Measurements from ENCODE around the gene ZNF689.

ZNF689 gene

DNA sequence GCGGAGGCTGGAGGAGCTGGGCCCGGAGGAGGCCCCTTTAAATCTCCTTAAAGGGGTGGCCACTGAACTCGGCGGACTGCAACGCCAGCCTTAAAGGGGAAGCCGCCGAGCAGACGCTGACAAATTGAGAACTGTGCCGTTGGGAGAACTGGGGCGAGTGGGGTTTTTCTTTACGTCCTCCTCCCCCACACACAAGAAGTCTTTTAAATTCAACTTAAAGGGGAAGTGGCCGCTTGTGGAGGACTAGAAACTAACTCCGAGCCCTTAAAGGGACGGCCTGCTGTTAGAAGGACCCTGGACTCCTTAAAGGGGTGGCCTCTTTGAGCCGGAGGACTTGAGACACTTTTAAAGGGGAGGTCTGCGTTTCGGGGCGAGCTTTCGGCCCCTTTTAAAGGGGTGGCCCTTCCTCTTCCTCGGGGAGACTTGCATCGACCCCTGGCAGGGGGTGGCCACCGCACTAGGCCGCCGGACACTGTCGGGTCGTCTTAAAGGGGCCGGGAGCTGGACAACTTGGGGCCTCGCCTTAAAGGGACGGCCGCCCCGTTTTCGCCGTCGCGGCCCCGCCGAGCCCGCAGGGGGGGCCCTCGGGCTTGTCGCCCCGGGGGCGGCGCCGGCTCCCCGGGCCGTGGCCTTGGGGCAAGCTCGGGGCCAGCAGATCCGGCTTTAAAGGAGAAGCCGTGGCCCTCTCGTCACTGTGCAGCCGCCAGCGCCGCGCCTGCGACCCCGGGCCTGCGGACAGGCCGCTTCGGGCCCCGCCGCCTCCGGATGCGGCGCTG lies 48.7 kb upstream of the ZNF689 start (continued):
- TF ChIP-seq, protein P1, sequence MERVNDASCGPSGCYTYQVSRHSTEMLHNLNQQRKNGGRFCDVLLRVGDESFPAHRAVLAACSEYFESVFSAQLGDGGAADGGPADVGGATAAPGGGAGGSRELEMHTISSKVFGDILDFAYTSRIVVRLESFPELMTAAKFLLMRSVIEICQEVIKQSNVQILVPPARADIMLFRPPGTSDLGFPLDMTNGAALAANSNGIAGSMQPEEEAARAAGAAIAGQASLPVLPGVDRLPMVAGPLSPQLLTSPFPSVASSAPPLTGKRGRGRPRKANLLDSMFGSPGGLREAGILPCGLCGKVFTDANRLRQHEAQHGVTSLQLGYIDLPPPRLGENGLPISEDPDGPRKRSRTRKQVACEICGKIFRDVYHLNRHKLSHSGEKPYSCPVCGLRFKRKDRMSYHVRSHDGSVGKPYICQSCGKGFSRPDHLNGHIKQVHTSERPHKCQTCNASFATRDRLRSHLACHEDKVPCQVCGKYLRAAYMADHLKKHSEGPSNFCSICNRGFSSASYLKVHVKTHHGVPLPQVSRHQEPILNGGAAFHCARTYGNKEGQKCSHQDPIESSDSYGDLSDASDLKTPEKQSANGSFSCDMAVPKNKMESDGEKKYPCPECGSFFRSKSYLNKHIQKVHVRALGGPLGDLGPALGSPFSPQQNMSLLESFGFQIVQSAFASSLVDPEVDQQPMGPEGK (tag by site-specific recombination; IDR thresholded peaks at IDR 0.05) = peak; percentile 52
- no peak for TF ChIP-seq ZNF585B (tag by site-specific recombination; IDR thresholded peaks at IDR 0.05)
- TF ChIP-seq ZNF391 (tag by site-specific recombination; IDR thresholded peaks at IDR 0.05; ENCODE audit: borderline replicate concordance, low read depth) = peak; percentile 65; the same call in 1 of the 2 replicates
- peak; percentile 100 for TF ChIP-seq ZFP69B (tag by site-specific recombination; IDR thresholded peaks at IDR 0.05)
- TF ChIP-seq FEZF1 (tag by site-specific recombination; IDR thresholded peaks at IDR 0.05) = 0 out of 2 replicates have a peak, but pooled peaks have one; percentile 5
- TF ChIP-seq, protein P2, sequence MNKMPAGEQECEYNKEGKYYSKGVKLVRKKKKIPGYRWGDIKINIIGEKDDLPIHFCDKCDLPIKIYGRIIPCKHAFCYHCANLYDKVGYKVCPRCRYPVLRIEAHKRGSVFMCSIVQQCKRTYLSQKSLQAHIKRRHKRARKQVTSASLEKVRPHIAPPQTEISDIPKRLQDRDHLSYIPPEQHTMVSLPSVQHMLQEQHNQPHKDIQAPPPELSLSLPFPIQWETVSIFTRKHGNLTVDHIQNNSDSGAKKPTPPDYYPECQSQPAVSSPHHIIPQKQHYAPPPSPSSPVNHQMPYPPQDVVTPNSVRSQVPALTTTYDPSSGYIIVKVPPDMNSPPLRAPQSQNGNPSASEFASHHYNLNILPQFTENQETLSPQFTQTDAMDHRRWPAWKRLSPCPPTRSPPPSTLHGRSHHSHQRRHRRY (tag by site-specific recombination; IDR thresholded peaks at IDR 0.05) = no peak
- TF ChIP-seq, protein P3, sequence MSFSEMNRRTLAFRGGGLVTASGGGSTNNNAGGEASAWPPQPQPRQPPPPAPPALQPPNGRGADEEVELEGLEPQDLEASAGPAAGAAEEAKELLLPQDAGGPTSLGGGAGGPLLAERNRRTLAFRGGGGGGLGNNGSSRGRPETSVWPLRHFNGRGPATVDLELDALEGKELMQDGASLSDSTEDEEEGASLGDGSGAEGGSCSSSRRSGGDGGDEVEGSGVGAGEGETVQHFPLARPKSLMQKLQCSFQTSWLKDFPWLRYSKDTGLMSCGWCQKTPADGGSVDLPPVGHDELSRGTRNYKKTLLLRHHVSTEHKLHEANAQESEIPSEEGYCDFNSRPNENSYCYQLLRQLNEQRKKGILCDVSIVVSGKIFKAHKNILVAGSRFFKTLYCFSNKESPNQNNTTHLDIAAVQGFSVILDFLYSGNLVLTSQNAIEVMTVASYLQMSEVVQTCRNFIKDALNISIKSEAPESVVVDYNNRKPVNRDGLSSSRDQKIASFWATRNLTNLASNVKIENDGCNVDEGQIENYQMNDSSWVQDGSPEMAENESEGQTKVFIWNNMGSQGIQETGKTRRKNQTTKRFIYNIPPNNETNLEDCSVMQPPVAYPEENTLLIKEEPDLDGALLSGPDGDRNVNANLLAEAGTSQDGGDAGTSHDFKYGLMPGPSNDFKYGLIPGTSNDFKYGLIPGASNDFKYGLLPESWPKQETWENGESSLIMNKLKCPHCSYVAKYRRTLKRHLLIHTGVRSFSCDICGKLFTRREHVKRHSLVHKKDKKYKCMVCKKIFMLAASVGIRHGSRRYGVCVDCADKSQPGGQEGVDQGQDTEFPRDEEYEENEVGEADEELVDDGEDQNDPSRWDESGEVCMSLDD (tag by site-specific recombination; IDR thresholded peaks at IDR 0.05) = peak; percentile 60; the same call in 1 of the 2 replicates
- TF ChIP-seq, protein P4, sequence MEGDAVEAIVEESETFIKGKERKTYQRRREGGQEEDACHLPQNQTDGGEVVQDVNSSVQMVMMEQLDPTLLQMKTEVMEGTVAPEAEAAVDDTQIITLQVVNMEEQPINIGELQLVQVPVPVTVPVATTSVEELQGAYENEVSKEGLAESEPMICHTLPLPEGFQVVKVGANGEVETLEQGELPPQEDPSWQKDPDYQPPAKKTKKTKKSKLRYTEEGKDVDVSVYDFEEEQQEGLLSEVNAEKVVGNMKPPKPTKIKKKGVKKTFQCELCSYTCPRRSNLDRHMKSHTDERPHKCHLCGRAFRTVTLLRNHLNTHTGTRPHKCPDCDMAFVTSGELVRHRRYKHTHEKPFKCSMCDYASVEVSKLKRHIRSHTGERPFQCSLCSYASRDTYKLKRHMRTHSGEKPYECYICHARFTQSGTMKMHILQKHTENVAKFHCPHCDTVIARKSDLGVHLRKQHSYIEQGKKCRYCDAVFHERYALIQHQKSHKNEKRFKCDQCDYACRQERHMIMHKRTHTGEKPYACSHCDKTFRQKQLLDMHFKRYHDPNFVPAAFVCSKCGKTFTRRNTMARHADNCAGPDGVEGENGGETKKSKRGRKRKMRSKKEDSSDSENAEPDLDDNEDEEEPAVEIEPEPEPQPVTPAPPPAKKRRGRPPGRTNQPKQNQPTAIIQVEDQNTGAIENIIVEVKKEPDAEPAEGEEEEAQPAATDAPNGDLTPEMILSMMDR (tag by site-specific recombination; IDR thresholded peaks at IDR 0.05) = 0 out of 2 replicates have a peak, but pooled peaks have one; percentile 36
- no peak for TF ChIP-seq ZNF157 (tag by site-specific recombination; IDR thresholded peaks at IDR 0.05)
- TF ChIP-seq ZNF133 (tag by site-specific recombination; IDR thresholded peaks at IDR 0.05) = no peak
- no peak for TF ChIP-seq ZNF2 (tag by site-specific recombination; IDR thresholded peaks at IDR 0.05)
- no peak for TF ChIP-seq ZNF600 (tag by site-specific recombination; IDR thresholded peaks at IDR 0.05)
- 0 out of 2 replicates have a peak, but pooled peaks have one; percentile 7 for TF ChIP-seq ZNF596 (tag by site-specific recombination; IDR thresholded peaks at IDR 0.05)
- no peak for TF ChIP-seq ZNF521 (tag by site-specific recombination; IDR thresholded peaks at IDR 0.05)
- peak; percentile 55; the same call in 1 of the 2 replicates for TF ChIP-seq KLF10 (tag by site-specific recombination; IDR thresholded peaks at IDR 0.05)
- no peak for TF ChIP-seq ZNF558 (tag by site-specific recombination; IDR thresholded peaks at IDR 0.05)
- TF ChIP-seq ZNF274 (IDR thresholded peaks at IDR 0.05; ENCODE audit: low read length) = no peak
- no peak for TF ChIP-seq ZNF274 (tag by site-specific recombination; IDR thresholded peaks at IDR 0.05; ENCODE audit: borderline replicate concordance)
- no peak for TF ChIP-seq ZNF19 (tag by site-specific recombination; IDR thresholded peaks at IDR 0.05; ENCODE audit: low read depth)
- peak; percentile 54; the same call in 1 of the 2 replicates for TF ChIP-seq TCF7L2 (IDR thresholded peaks at IDR 0.05; ENCODE audit: borderline replicate concordance, low read depth, low read length)
- TF ChIP-seq ZNF621 (tag by site-specific recombination; IDR thresholded peaks at IDR 0.05) = no peak
- TF ChIP-seq, protein P5, sequence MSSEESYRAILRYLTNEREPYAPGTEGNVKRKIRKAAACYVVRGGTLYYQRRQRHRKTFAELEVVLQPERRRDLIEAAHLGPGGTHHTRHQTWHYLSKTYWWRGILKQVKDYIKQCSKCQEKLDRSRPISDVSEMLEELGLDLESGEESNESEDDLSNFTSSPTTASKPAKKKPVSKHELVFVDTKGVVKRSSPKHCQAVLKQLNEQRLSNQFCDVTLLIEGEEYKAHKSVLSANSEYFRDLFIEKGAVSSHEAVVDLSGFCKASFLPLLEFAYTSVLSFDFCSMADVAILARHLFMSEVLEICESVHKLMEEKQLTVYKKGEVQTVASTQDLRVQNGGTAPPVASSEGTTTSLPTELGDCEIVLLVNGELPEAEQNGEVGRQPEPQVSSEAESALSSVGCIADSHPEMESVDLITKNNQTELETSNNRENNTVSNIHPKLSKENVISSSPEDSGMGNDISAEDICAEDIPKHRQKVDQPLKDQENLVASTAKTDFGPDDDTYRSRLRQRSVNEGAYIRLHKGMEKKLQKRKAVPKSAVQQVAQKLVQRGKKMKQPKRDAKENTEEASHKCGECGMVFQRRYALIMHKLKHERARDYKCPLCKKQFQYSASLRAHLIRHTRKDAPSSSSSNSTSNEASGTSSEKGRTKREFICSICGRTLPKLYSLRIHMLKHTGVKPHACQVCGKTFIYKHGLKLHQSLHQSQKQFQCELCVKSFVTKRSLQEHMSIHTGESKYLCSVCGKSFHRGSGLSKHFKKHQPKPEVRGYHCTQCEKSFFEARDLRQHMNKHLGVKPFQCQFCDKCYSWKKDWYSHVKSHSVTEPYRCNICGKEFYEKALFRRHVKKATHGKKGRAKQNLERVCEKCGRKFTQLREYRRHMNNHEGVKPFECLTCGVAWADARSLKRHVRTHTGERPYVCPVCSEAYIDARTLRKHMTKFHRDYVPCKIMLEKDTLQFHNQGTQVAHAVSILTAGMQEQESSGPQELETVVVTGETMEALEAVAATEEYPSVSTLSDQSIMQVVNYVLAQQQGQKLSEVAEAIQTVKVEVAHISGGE (tag by site-specific recombination; conservative IDR thresholded peaks at IDR 0.05; ENCODE audit: low read depth) = peak; percentile 40; the same call in 1 of the 2 replicates
- TF ChIP-seq ZNF664 (tag by site-specific recombination; IDR thresholded peaks at IDR 0.05) = no peak
- TF ChIP-seq, protein P6, sequence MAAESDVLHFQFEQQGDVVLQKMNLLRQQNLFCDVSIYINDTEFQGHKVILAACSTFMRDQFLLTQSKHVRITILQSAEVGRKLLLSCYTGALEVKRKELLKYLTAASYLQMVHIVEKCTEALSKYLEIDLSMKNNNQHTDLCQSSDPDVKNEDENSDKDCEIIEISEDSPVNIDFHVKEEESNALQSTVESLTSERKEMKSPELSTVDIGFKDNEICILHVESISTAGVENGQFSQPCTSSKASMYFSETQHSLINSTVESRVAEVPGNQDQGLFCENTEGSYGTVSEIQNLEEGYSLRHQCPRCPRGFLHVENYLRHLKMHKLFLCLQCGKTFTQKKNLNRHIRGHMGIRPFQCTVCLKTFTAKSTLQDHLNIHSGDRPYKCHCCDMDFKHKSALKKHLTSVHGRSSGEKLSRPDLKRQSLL (tag by site-specific recombination; IDR thresholded peaks at IDR 0.05) = no peak
- no peak for TF ChIP-seq ZNF184 (tag by site-specific recombination; IDR thresholded peaks at IDR 0.05)
- TF ChIP-seq, protein P7, sequence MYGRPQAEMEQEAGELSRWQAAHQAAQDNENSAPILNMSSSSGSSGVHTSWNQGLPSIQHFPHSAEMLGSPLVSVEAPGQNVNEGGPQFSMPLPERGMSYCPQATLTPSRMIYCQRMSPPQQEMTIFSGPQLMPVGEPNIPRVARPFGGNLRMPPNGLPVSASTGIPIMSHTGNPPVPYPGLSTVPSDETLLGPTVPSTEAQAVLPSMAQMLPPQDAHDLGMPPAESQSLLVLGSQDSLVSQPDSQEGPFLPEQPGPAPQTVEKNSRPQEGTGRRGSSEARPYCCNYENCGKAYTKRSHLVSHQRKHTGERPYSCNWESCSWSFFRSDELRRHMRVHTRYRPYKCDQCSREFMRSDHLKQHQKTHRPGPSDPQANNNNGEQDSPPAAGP (tag by site-specific recombination; IDR thresholded peaks at IDR 0.05) = 0 out of 2 replicates have a peak, but pooled peaks have one; percentile 45

Measured in HEK293 (cell line).